Endodermal cell (in vitro differentiated cells): ENCODE results near the gene CUL7. TPM values are rescaled to one million over a fixed set of nuclear protein-coding genes. Genes with fewer than 3 reads are reported as not detected.

Experiments
- DNase-seq: peaks from one replicate; pipeline ENCODE4 v3.0.0-alpha.2; 2017
- H3K27ac ChIP-seq: 2 replicates; pipeline ENCODE4 v1.5.1; 2013; ENCODE audit warnings: mild to moderate bottlenecking, low read depth, low read length, moderate library complexity
- H3K27me3 ChIP-seq: 2 replicates; pipeline ENCODE4 v1.6.1; 2013; ENCODE audit warnings: mild to moderate bottlenecking, low read length, moderate library complexity; ENCODE audit not compliant: insufficient read depth, control insufficient read depth, poor library complexity, severe bottlenecking
- H3K36me3 ChIP-seq: 2 replicates; pipeline ENCODE4 v1.7.0; 2013; ENCODE audit warnings: mild to moderate bottlenecking, low read length, moderate library complexity; ENCODE audit not compliant: control insufficient read depth, insufficient read depth
- H3K4me1 ChIP-seq: one replicate; pipeline ENCODE4 v1.7.0; 2013; ENCODE audit warnings: low read length; ENCODE audit not compliant: control insufficient read depth, insufficient read depth
- H3K4me3 ChIP-seq: 2 replicates; pipeline ENCODE4 v1.5.1; 2013; ENCODE audit warnings: mild to moderate bottlenecking, low read length, moderate library complexity
- H3K9ac ChIP-seq: 2 replicates; pipeline ENCODE4 v1.6.1; 2013; ENCODE audit warnings: mild to moderate bottlenecking, low read length, moderate library complexity; ENCODE audit not compliant: poor library complexity, severe bottlenecking; ENCODE audit errors: extremely low read depth
- H3K9me3 ChIP-seq: 2 replicates; pipeline ENCODE4 v1.6.1; 2013; ENCODE audit warnings: mild to moderate bottlenecking, low read length, moderate library complexity; ENCODE audit not compliant: control insufficient read depth
- H3K27ac Mint-ChIP-seq: 2 replicates; pipeline ENCODE4 v1.8.0; 2020; ENCODE audit warnings: mixed read lengths
- H3K27me3 Mint-ChIP-seq: 2 replicates; pipeline ENCODE4 v1.8.0; 2021; ENCODE audit warnings: mild to moderate bottlenecking, mixed read lengths; ENCODE audit not compliant: insufficient read depth
- H3K36me3 Mint-ChIP-seq: 2 replicates; pipeline ENCODE4 v1.8.0; 2020; ENCODE audit warnings: low read depth, mixed read lengths
- H3K4me1 Mint-ChIP-seq: 2 replicates; pipeline ENCODE4 v1.8.0; 2020; ENCODE audit warnings: mixed read lengths
- H3K4me3 Mint-ChIP-seq: 2 replicates; pipeline ENCODE4 v1.8.0; 2020; ENCODE audit warnings: mild to moderate bottlenecking, moderate library complexity, mixed read lengths
- H3K9me3 Mint-ChIP-seq: 2 replicates; pipeline ENCODE4 v1.8.0; 2020; ENCODE audit warnings: mild to moderate bottlenecking, mixed read lengths
- WGBS, 2 experiments: methylation state at CpG; one replicate each; pipeline versions ENCODE4 v1.1.5 to v1.1.7; 2013; ENCODE audit warnings: missing lambda C conversion rate in 2 of 2, mixed read lengths in 1 of 2; ENCODE audit not compliant: insufficient coverage in 1 of 2, insufficient read length in 1 of 2; 5-methylcytosine and 5-hydroxymethylcytosine counted together
- total RNA-seq, 2 donors: library from RNA; stranded (reverse); fragmentation: NEBNext Ultra II Directional in 1 of 2; extraction: Animal tissue kit (Norgen Biotek cat#: 25700) in 1 of 2; gene quantifications; 2 replicates in 1 of 2; 3 replicates in 1 of 2; pipeline ENCODE4 v1.2.1, GENCODE V29; 2021
- TF ChIP-seq, protein P1 (sequence below): fragments of 200-600 bp; sonication (generic); conservative IDR thresholded peaks from 2 replicates; pipeline ENCODE4 v1.5.0; 2021; ENCODE audit warnings: antibody characterized with exemption, mild to moderate bottlenecking

CUL7 gene
- total RNA-seq, 2 donors from 2014 or later, result 39.0 to 51.7 TPM

DNA sequence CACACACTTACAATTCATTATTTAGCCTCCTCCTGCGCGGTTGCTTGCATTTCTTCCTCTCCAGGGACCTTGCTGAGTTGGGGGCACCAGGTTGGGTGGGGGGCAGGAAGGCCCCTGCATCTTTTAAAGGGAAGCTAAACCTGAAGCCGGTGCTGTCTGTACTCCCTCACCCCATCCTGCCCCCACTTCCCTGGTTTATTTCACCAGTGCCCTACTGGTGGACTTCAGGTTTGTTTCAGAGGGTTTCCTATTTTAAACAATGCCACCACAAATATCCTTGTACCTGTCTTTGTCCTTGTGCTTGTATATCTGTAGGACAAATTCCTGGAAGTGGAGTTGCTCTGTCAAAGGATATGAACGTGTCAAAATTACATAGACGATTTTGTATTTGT lies 43.4 kb upstream of the CUL7 start:
- H3K27ac ChIP-seq, result peak overlapping the region; percentile 73
- WGBS, 2 experiments, result 88 to 100% methylated on average over 2 to 5 of the region's 5 CpGs
- no peaks in the 10 kb centered on the region for H3K9me3 ChIP-seq
- Mint-ChIP-seq H3K27ac (peak overlapping the region; percentile 85), H3K4me3 (no peak overlapping the region), H3K27me3 (no peaks in the 10 kb centered on the region), H3K36me3 (no peaks in the 10 kb centered on the region), H3K9me3 (no peaks in the 10 kb centered on the region), H3K4me1 (peaks cover 45% of the 10 kb centered on the region)
- no peak overlapping the region for H3K9ac ChIP-seq
- TF ChIP-seq, protein P1, sequence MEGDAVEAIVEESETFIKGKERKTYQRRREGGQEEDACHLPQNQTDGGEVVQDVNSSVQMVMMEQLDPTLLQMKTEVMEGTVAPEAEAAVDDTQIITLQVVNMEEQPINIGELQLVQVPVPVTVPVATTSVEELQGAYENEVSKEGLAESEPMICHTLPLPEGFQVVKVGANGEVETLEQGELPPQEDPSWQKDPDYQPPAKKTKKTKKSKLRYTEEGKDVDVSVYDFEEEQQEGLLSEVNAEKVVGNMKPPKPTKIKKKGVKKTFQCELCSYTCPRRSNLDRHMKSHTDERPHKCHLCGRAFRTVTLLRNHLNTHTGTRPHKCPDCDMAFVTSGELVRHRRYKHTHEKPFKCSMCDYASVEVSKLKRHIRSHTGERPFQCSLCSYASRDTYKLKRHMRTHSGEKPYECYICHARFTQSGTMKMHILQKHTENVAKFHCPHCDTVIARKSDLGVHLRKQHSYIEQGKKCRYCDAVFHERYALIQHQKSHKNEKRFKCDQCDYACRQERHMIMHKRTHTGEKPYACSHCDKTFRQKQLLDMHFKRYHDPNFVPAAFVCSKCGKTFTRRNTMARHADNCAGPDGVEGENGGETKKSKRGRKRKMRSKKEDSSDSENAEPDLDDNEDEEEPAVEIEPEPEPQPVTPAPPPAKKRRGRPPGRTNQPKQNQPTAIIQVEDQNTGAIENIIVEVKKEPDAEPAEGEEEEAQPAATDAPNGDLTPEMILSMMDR, result peak; percentile 22
- DNase-seq, result no peak
- H3K4me1 ChIP-seq, result peaks cover 10% of the 10 kb centered on the region
- H3K27me3 ChIP-seq, result no peaks in the 10 kb centered on the region
- no peak overlapping the region for H3K4me3 ChIP-seq
- no peaks in the 10 kb centered on the region for H3K36me3 ChIP-seq

DNA sequence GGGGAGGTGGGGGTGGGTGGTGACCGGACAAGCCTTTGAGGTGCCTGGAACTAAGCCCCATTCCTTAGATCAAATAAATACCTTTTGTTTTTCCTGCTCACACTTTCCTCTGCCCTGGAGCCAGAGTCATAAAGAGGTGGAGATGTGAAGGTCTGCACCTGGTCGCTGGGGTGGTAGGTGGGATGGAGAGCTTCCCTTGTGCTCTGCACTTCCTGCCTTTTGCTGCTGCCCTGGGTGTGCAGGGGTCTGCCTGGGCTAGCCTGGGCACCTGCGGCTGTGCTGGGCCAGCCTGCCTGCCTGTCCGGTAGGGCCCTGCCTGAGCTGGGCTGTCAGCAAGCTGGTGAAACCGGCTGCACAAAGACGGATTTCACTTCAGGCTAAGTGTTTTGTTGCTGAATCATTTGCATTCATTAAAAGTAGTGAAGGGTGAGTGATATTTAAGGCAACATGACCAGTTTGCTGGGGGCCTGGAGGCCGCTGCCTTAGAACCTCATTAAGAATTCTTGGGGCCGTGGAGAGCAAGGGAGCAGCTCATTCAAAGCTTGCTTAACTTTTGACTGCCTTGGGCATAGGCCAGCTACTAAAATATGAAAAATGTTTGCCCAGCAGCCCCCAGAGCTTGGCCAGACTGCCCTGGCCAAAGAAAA lies 42.9 kb upstream of the CUL7 start:
- Mint-ChIP-seq H3K27ac (peak overlapping the region; percentile 85), H3K9me3 (no peaks in the 10 kb centered on the region), H3K36me3 (no peaks in the 10 kb centered on the region), H3K4me1 (peaks cover 45% of the 10 kb centered on the region), H3K4me3 (no peak overlapping the region), H3K27me3 (no peaks in the 10 kb centered on the region)
- WGBS, 2 experiments, result 59 to 65% methylated on average over 5 to 7 of the region's 8 CpGs
- H3K27ac ChIP-seq, result peak overlapping the region; percentile 73
- peak; percentile 77 for DNase-seq
- H3K4me1 ChIP-seq, result peaks cover 10% of the 10 kb centered on the region
- no peaks in the 10 kb centered on the region for H3K36me3 ChIP-seq
- H3K9me3 ChIP-seq, result no peaks in the 10 kb centered on the region
- H3K9ac ChIP-seq, result no peak overlapping the region
- H3K4me3 ChIP-seq, result no peak overlapping the region
- TF ChIP-seq, protein P1, result no peak
- no peaks in the 10 kb centered on the region for H3K27me3 ChIP-seq

DNA sequence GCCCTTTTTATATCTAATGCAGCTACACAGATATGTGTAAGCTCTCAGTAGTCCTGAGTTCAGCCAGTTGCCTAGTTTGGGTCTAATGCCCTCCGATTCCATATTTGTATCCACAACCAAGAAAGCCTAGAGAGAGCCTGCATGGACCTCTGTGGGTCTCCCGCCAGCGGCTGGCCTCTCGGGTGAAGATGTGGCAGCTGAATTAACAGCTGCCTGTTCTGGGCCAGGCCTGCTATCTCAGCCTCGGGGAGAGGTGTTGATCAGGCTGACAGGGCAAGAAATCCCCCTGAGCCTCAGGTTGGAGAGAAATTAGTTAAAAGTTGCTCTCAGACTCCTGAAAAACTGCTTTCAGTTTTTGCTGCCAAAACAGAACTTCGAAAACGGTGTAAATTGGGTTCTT lies 42.3 kb upstream of the CUL7 start:
- TF ChIP-seq, protein P1, result no peak
- no peak overlapping the region for H3K4me3 Mint-ChIP-seq
- H3K9ac ChIP-seq, result no peak overlapping the region
- peak; percentile 77 for DNase-seq
- WGBS, 2 experiments, result 55 to 72% methylated on average over 6 to 7 of the region's 7 CpGs
- H3K4me1 Mint-ChIP-seq, result peaks cover 46% of the 10 kb centered on the region
- H3K27me3 ChIP-seq, result no peaks in the 10 kb centered on the region
- no peaks in the 10 kb centered on the region for H3K36me3 Mint-ChIP-seq
- H3K9me3 Mint-ChIP-seq, result no peaks in the 10 kb centered on the region
- no peaks in the 10 kb centered on the region for H3K36me3 ChIP-seq
- peak overlapping the region; percentile 85 for H3K27ac Mint-ChIP-seq
- H3K27ac ChIP-seq, result peak overlapping the region; percentile 73
- H3K27me3 Mint-ChIP-seq, result no peaks in the 10 kb centered on the region
- H3K9me3 ChIP-seq, result no peaks in the 10 kb centered on the region
- H3K4me1 ChIP-seq, result peaks cover 10% of the 10 kb centered on the region
- H3K4me3 ChIP-seq, result no peak overlapping the region
